Measurements from ENCODE around the gene LCN6. TPM values are rescaled to one million over a fixed set of nuclear protein-coding genes. Genes with fewer than 3 reads are reported as not detected.

LCN6 gene
- total and polyA plus RNA-seq, 9 of the 15 experiments (the other 6 are each of a cell fraction or from before 2014, with no cell fraction given) = 0.10 to 0.45 (median 0.37) TPM; not detected in 5

DNA sequence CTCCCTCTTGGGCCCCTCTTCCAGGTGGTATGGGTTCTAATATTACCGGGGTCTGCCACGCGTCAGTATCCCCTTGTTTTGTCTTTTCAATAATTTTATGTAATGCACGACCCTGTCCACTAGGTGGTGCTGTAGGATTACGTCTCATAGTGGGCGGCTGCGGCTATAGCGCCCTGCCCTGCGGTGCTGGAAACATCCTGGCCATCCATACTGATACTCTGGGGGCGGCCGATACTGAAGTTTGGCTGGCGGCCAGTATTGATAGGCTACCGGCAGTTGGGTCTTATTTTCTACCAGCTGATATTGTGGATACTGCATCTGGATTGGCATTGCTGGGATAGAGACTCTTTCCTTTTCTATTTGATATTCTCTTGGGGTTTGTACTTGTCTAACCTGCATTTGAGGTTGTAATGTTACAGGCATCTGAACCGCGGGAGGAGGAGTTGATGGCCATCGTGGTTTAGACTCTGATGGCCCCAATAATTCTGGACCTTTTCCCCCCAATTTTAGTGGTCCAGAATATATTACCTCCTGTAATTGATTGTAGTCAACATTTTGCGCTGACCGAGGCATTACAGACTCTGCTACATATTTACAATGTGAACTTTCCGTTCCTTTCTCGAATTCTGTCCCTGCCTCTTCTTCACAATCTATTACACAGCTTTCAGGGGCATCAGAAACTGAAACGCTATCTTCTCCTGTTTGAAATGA lies 39.5 kb upstream of the LCN6 start (continued):
- TF ChIP-seq, protein P1, sequence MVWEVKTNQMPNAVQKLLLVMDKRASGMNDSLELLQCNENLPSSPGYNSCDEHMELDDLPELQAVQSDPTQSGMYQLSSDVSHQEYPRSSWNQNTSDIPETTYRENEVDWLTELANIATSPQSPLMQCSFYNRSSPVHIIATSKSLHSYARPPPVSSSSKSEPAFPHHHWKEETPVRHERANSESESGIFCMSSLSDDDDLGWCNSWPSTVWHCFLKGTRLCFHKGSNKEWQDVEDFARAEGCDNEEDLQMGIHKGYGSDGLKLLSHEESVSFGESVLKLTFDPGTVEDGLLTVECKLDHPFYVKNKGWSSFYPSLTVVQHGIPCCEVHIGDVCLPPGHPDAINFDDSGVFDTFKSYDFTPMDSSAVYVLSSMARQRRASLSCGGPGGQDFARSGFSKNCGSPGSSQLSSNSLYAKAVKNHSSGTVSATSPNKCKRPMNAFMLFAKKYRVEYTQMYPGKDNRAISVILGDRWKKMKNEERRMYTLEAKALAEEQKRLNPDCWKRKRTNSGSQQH (CRISPR knock-in tag; IDR thresholded peaks at IDR 0.05) = no peak
- TF ChIP-seq PRPF4 (IDR thresholded peaks at IDR 0.05; ENCODE audit: insufficient read depth, low read depth, low read length, poor library complexity, severe bottlenecking) (no peak), ZFP1 (CRISPR knock-in tag; IDR thresholded peaks at IDR 0.05) (no peak), CHD2 (IDR thresholded peaks at IDR 0.05; ENCODE audit: low read depth, low read length) (no peak), SPI1 (IDR thresholded peaks at IDR 0.05; ENCODE audit: borderline replicate concordance, low read depth, low read length) (no peak), CBX2 (IDR thresholded peaks at IDR 0.05; ENCODE audit: insufficient read depth, low read length, poor library complexity, severe bottlenecking) (no peak), NR1H2 (CRISPR knock-in tag; IDR thresholded peaks at IDR 0.05) (no peak), MCM7 (IDR thresholded peaks at IDR 0.05) (no peak), TARDBP (IDR thresholded peaks at IDR 0.05) (no peak), ZNF316 (IDR thresholded peaks at IDR 0.05) (peak; percentile 54; the same call in 1 of the 2 replicates), PTBP1 (IDR thresholded peaks at IDR 0.05; ENCODE audit: low read depth, low read length) (no peak), NR2C2 (CRISPR knock-in tag; IDR thresholded peaks at IDR 0.05) (no peak), NR2C2 (tag; IDR thresholded peaks at IDR 0.05) (no peak), FOXP1 (CRISPR knock-in tag; IDR thresholded peaks at IDR 0.05) (no peak), ZNF668 (CRISPR knock-in tag; IDR thresholded peaks at IDR 0.05) (no peak), HDAC2 (IDR thresholded peaks at IDR 0.05) (peak; percentile 70), SMC3 (conservative IDR thresholded peaks at IDR 0.05; ENCODE audit: insufficient read depth, low read depth, low read length) (peak; percentile 59), NEUROD1 (IDR thresholded peaks at IDR 0.05; ENCODE audit: borderline replicate concordance, low read depth, low read length, partially characterized antibody) (peak; percentile 16), C11orf30 (IDR thresholded peaks at IDR 0.05; ENCODE audit: low read depth) (peak; percentile 8; the same call in 1 of the 2 replicates), FOXA1 (IDR thresholded peaks at IDR 0.05; ENCODE audit: borderline replicate concordance) (no peak)
- TF ChIP-seq, protein P2, sequence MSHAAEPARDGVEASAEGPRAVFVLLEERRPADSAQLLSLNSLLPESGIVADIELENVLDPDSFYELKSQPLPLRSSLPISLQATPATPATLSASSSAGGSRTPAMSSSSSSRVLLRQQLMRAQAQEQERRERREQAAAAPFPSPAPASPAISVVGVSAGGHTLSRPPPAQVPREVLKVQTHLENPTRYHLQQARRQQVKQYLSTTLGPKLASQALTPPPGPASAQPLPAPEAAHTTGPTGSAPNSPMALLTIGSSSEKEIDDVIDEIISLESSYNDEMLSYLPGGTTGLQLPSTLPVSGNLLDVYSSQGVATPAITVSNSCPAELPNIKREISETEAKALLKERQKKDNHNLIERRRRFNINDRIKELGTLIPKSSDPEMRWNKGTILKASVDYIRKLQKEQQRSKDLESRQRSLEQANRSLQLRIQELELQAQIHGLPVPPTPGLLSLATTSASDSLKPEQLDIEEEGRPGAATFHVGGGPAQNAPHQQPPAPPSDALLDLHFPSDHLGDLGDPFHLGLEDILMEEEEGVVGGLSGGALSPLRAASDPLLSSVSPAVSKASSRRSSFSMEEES (CRISPR knock-in tag; IDR thresholded peaks at IDR 0.05) = no peak
- TF ChIP-seq, protein P3, sequence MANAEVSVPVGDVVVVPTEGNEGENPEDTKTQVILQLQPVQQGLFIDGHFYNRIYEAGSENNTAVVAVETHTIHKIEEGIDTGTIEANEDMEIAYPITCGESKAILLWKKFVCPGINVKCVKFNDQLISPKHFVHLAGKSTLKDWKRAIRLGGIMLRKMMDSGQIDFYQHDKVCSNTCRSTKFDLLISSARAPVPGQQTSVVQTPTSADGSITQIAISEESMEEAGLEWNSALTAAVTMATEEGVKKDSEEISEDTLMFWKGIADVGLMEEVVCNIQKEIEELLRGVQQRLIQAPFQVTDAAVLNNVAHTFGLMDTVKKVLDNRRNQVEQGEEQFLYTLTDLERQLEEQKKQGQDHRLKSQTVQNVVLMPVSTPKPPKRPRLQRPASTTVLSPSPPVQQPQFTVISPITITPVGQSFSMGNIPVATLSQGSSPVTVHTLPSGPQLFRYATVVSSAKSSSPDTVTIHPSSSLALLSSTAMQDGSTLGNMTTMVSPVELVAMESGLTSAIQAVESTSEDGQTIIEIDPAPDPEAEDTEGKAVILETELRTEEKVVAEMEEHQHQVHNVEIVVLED (CRISPR knock-in tag; IDR thresholded peaks at IDR 0.05) = no peak
- TF ChIP-seq, protein P4, sequence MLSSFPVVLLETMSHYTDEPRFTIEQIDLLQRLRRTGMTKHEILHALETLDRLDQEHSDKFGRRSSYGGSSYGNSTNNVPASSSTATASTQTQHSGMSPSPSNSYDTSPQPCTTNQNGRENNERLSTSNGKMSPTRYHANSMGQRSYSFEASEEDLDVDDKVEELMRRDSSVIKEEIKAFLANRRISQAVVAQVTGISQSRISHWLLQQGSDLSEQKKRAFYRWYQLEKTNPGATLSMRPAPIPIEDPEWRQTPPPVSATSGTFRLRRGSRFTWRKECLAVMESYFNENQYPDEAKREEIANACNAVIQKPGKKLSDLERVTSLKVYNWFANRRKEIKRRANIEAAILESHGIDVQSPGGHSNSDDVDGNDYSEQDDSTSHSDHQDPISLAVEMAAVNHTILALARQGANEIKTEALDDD (IDR thresholded peaks at IDR 0.05) = no peak

Data from K562 (cell line).